Superior temporal gyrus (tissue), 1 donor: ENCODE measurements around the gene STRADB.
"Not testable (repeated sequence)": the region's sequence is repeated elsewhere in the genome, so short reads cannot be mapped to it uniquely, and the experiment has no call there.

Experiments used
- DNase-seq: peaks from one replicate; pipeline ENCODE4 v3.0.0-alpha.2; 2016; ENCODE audit errors: extremely low spot score

Gene STRADB

GRCh38 chr2:201467666-201468065 is 16.1 kb downstream of the STRADB start:
- no peak for DNase-seq

- DNase-seq = no peak
Measured at GRCh38 chr2:201470821-201471731, 19.5 kb downstream of the STRADB start.

- no peak for DNase-seq
Measured at GRCh38 chr2:201471732-201472393, 20.3 kb downstream of the STRADB start.

- no peak for DNase-seq
Measured at GRCh38 chr2:201472411-201472810, 20.9 kb downstream of the STRADB start.

GRCh38 chr2:201482543-201482942 is 31.0 kb downstream of the STRADB start:
- no peak for DNase-seq

- DNase-seq = no peak
Measured at GRCh38 chr2:201483342-201483741, 31.8 kb downstream of the STRADB start.

GRCh38 chr2:201483758-201484157 is 32.2 kb downstream of the STRADB start:
- DNase-seq = not testable (repeated sequence)

GRCh38 chr2:201484805-201485204 is 33.3 kb downstream of the STRADB start:
- DNase-seq = no peak

- DNase-seq = no peak
Measured at GRCh38 chr2:201490291-201490690, 38.8 kb downstream of the STRADB start.

- DNase-seq = no peak
Measured at GRCh38 chr2:201496785-201497184, 45.2 kb downstream of the STRADB start.

GRCh38 chr2:201500534-201500933 is 49.0 kb downstream of the STRADB start:
- DNase-seq = no peak

- no peak for DNase-seq
Measured at GRCh38 chr2:201502713-201503112, 51.2 kb downstream of the STRADB start.

GRCh38 chr2:201507725-201508124 is 56.2 kb downstream of the STRADB start:
- no peak for DNase-seq

GRCh38 chr2:201513271-201513670 is 61.7 kb downstream of the STRADB start:
- no peak for DNase-seq

- DNase-seq = no peak
Measured at GRCh38 chr2:201515573-201516246, 64.2 kb downstream of the STRADB start.

- no peak for DNase-seq
Measured at GRCh38 chr2:201517094-201517493, 65.6 kb downstream of the STRADB start.

GRCh38 chr2:201520201-201520600 is 68.7 kb downstream of the STRADB start:
- no peak for DNase-seq

- DNase-seq = no peak
Measured at GRCh38 chr2:201522965-201523364, 71.4 kb downstream of the STRADB start.

GRCh38 chr2:201523506-201523905 is 72.0 kb downstream of the STRADB start:
- DNase-seq = no peak
